NK-92 (cell line): ENCODE data around the gene PAQR8.
"Not testable (repeated sequence)": the region's sequence is repeated elsewhere in the genome, so short reads cannot be mapped to it uniquely, and the experiment has no call there.

ENCODE experiments used
- DNase-seq: peaks from one replicate; lab custom pipeline; 2025; ENCODE audit not compliant: unreplicated experiment; lab: John Stamatoyannopoulos, UW

The PAQR8 gene

DNA sequence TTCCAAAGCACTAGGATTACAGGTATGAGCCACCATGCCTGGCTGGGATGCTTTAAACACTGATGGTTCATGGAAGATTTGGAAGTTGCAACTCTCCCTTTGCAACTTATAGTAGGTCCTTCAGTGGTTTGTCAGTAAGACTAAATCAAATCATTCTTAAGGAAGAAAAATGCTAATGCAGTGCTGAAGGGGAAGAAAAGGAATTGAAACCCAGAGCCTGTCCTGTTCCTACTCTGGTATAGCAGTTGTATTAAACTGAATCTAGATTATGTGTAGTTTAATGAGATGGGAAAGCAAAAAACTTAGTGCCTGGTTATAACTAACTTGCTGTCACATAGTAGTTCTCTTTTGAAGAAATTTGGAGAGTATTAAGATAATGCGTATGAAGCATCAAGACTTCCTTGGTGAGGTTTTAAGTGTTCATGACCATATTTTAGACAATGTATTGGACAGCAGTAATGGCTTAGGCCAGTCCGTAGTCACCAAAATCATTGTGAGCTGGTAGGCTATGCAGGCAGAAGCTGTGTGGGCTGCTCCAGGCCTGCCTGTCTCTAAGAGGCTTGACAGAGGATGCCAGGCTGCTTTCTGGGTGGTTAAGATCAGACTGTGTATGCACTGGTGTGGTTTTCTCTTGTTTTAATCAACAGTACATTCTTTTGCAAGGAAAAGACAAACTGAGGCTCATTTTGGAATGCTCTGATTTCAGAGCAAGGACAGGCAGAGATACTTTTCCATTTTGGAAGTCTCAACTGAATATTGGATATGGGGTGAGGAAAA, 14.0 kb downstream of the PAQR8 start:
- no peak for DNase-seq

DNA sequence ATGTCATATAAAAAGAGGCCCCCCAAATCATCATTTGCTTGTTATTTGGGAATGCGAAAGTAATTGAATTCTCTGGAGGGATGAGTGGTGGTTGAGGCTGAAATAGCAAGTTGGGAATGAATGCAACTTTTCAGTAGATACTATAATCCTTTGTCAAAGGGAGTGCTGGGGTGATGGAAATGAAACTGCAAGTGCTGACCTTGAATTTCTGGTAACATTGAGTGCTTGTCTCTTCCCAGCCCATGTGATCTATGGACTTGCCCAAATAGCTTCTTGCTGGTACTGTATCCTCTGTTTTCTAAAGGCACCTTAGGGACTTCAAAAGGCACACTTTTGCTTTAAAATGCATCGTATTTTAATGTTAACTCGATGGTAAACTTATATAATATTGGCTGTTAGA, 14.8 kb downstream of the PAQR8 start:
- DNase-seq, result no peak

- no peak for DNase-seq
These were observed 15.7 kb downstream of the PAQR8 start for GRCh38 chr6:52377538-52378221.

DNA sequence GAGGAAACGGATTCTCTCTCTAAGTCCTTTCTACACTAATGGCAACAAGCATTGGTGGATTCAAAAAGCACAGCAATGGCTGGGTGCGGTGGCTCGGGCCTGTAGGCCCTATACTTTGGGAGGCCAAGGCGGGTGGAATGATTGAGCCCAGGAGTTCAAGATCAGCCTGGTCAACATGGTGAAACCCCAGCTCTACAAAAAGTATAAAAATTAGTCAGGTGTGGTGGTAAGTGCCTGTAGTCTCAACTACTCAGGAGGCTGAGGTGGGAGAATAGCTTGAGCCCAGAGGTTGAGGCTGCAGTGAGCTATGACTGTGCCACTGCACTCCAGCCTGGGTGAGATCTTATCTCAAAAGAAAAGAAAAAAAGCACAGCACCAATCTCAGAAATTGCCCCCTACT, 19.3 kb downstream of the PAQR8 start:
- DNase-seq, result no peak

GRCh38 chr6:52384145-52384766, 22.3 kb downstream of the PAQR8 start:
- DNase-seq, result no peak

DNA sequence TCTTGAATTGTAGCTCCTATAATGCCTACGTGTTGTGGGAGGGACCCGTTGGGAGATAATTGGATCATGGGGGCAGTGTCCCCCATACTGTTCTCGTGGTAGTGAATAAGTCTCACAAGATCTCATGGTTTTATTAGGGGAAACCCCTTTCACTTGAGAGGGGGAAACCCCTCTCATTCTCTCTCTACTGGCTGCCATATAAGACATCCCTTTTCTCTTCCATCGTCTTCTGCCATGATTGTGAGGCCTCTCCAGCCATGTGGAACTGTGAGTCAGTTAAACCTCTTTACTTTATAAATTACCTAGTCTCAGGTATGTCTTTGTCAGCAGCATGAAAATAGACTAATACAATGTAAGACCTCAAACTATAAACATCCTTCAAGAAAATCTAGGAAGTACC, 23.1 kb downstream of the PAQR8 start:
- no peak for DNase-seq

DNA sequence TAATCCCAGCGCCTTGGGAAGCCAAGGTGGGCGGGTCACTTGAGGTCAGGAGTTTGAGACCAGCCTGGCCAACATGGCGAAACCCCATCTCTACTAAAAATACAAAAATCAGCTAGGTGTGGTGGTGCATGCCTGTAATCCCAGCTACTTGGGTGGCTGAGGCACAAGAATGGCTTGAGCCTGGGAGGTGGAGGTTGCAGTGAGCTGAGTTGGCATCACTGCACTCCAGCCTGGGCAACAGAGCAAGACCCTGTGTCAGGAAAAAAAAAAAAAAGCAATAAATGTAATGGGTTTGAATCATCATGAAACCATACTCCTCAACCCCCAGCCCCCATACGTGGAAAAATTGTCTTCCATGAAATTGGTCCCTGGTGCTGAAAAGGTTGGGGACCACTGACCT, 26.2 kb downstream of the PAQR8 start:
- DNase-seq, result not testable (repeated sequence)

- no peak for DNase-seq
These were observed 26.8 kb downstream of the PAQR8 start for GRCh38 chr6:52388790-52389189.

- no peak for DNase-seq
These were observed 27.3 kb downstream of the PAQR8 start for GRCh38 chr6:52389264-52389625.

- no peak for DNase-seq
These were observed 27.8 kb downstream of the PAQR8 start for GRCh38 chr6:52389626-52390360.

DNA sequence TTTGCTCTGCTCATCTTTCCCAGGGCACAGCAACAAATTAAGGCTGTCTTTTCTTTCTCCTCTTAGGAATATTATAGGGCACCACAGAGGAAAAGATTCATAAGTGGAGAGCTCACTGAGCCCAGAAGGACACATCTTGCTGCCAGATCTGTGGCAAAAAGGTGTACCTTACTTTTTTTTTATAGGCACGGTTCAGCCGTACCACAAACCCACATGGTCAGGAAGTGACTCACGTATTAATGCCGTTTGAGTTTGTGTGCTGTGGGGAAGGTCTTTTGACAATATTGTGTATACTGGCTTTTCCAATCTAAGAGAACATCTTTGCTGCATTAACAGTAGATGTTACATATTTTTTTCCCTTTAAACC, 28.4 kb downstream of the PAQR8 start:
- DNase-seq, result no peak

DNA sequence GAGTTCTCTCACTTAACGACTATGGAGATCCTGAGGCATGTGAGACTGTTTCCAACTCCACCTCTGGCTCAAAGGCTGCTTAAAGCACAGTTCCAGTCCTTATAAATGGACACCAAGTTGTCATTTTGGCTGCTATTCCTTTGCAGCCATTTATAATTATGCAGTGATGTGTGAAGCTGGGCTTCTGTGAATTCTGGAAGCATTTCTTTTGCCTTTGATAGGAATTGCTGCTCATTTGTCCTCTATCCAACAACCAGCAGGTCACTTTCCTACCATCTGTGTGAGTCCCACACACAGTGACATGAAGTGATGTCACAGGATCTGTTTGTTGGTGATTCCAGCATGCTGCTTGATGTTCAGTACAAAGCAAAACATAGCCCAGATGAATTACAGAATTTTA, 29.6 kb downstream of the PAQR8 start:
- DNase-seq, result no peak

GRCh38 chr6:52392944-52393343, 31.0 kb downstream of the PAQR8 start:
- no peak for DNase-seq

- DNase-seq, result no peak
These were observed 31.8 kb downstream of the PAQR8 start for GRCh38 chr6:52393780-52394179.

GRCh38 chr6:52394251-52394666, 32.3 kb downstream of the PAQR8 start:
- DNase-seq, result no peak

DNA sequence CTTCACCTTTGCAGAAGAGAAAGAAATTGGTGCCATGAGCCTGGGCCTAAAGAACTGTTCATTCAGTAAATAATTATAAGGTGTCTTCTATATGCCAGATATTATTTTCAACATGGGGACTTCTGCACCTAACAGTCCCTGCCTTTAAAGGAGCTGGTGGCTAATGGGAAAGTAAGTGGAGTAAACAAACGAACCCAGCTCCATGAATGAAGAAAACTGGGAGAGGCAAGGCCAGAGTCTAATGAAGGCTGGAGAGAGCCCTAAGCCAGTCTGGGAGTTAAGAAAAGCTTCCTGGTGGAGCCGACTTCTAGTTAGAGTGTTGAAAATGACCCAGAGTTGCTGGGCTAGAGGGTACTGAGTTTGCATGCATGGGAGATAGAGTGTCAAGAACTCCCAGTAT, 34.0 kb downstream of the PAQR8 start:
- DNase-seq, result no peak

DNA sequence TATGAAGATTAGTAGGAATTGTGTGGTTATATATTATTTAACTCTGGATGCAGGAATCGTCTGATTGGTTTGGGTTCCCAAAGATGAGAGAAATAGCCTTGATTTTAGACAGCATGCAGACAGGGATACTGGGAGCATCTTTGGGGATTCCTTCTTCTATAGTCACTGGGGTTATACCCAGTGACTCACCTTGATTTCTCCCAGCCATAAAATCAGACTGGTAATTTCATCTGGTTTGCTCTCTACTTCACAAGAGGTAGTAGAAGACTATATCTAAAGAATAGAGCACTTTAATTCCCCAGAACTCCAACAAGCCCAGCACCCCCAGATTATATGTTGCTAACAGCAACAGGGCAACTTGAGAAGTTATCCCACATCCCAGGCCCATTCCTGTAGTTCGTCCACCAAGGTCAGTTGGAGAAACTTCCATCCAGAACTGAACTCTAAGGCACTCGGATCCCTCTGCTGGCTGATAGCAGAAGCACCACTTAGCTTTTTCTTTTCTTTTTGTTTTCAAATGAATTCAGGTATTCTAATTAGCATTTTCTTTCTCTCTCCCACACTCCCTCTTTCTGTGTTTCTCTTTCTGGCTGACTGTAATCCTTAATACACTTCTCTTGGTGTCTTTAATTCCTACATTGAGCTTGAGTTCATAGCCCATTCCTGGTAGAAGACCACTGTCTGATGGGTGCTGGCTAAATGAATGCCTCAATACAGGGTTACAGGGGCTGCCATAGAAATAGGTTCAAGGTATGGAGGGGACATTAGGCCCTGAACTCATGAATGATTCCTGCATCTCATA, 37.8 kb downstream of the PAQR8 start:
- DNase-seq, result no peak

GRCh38 chr6:52400313-52401041, 38.5 kb downstream of the PAQR8 start:
- DNase-seq, result no peak

DNA sequence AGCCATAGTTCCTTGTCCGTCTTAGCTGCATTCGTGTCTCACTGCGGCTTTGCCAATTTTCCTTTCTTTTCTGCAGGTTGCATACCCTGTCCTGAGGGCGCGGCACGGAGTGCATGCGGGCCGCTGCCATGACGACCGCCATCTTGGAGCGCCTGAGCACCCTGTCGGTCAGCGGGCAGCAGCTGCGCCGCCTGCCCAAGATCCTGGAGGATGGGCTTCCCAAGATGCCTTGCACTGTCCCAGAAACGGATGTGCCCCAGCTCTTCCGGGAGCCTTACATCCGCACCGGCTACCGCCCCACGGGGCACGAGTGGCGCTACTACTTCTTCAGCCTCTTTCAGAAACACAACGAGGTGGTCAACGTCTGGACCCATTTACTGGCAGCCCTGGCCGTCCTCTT, 41.1 kb downstream of the PAQR8 start:
- DNase-seq, result no peak

DNA sequence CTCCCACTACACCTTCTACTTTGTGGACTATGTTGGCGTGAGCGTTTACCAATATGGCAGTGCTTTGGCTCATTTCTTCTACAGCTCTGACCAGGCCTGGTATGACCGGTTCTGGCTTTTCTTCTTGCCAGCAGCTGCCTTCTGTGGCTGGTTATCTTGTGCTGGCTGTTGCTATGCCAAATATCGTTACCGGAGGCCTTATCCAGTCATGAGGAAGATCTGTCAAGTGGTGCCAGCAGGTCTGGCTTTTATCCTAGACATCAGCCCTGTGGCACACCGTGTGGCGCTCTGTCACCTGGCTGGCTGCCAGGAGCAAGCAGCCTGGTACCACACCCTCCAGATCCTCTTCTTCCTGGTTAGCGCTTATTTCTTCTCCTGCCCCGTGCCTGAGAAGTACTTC, 41.7 kb downstream of the PAQR8 start:
- no peak for DNase-seq
